Panc1 (cell line): ENCODE measurements around the gene SEPTIN8. TPM values are rescaled to one million over a fixed set of nuclear protein-coding genes. Genes with fewer than 3 reads are reported as not detected.

Experiments used
- ATAC-seq: fragments of 200-7000 bp; cut with Tn5 transposase; 2 replicates; pipeline ENCODE4 v1.9.1; 2020; ENCODE audit warnings: mild to moderate bottlenecking, moderate library complexity
- BruUV-seq: library from RNA; stranded (reverse); fragments of 400-500 nt; replicated peaks from 2 replicates; lab custom pipeline; 2021; lab: Mats Ljungman, UMichigan
- CTCF ChIA-PET: fragments of 300-600 bp; sonication (Branson Sonifier 250); formaldehyde crosslinking; loops from one replicate; lab custom pipeline; 2022; ENCODE audit warnings: antibody characterized with exemption; lab: Charles Lee
- POLR2A ChIA-PET: fragments of 300-600 bp; sonication (Branson Sonifier 250); formaldehyde crosslinking; loops from one replicate; lab custom pipeline; 2022; ENCODE audit warnings: antibody characterized with exemption; lab: Charles Lee
- DNase-seq: peaks from one replicate; pipeline ENCODE4 v3.0.0-alpha.2; 2010; ENCODE audit warnings: low read depth, low spot score
- H3K27ac ChIP-seq: 2 replicates; pipeline ENCODE4 v1.5.1; 2011; ENCODE audit warnings: mild to moderate bottlenecking, low read length, inconsistent platforms
- H3K27me3 ChIP-seq: fragments of 200-500 bp; sonication (Bioruptor generic); 2 replicates; pipeline ENCODE4 v1.6.0; 2014; ENCODE audit warnings: low read length, inconsistent platforms; ENCODE audit not compliant: control insufficient read depth, insufficient read depth
- H3K36me3 ChIP-seq: fragments of 200-500 bp; sonication (Bioruptor generic); 2 replicates; pipeline ENCODE4 v1.5.1; 2014; ENCODE audit warnings: inconsistent platforms, mild to moderate bottlenecking, low read length, moderate library complexity; ENCODE audit not compliant: control insufficient read depth, insufficient read depth
- H3K4me1 ChIP-seq: 2 replicates; pipeline ENCODE4 v1.5.1; 2011; ENCODE audit warnings: inconsistent platforms, mild to moderate bottlenecking, low read length, moderate library complexity; ENCODE audit not compliant: control insufficient read depth, insufficient read depth
- H3K4me3 ChIP-seq, 2 experiments: 2 replicates each; pipeline ENCODE4 v1.5.1; 2011 to 2012; ENCODE audit warnings: low read depth in 2 of 2, low read length in 2 of 2, mild to moderate bottlenecking in 2 of 2, inconsistent platforms in 1 of 2, moderate library complexity in 1 of 2
- H3K9me3 ChIP-seq: fragments of 200-500 bp; sonication (Bioruptor generic); 2 replicates; pipeline ENCODE4 v1.5.1; 2014; ENCODE audit warnings: low read depth, mild to moderate bottlenecking, inconsistent platforms, low read length, moderate library complexity; ENCODE audit not compliant: control insufficient read depth, insufficient read depth
- POLR2AphosphoS5 ChIP-seq: IDR thresholded peaks from 2 replicates; pipeline ENCODE4 v1.6.1; 2012; ENCODE audit warnings: mild to moderate bottlenecking, low read depth, low read length, moderate library complexity
- SIN3A ChIP-seq: IDR thresholded peaks from 2 replicates; pipeline ENCODE4 v1.6.1; 2012; ENCODE audit warnings: low read depth, mild to moderate bottlenecking, low read length, moderate library complexity, borderline replicate concordance; ENCODE audit not compliant: insufficient read depth
- TCF7L2 ChIP-seq: IDR thresholded peaks from 2 replicates; pipeline ENCODE4 v1.6.1; 2011; ENCODE audit warnings: mild to moderate bottlenecking, low read depth, low read length, inconsistent platforms
- in situ Hi-C: cut with HindIII; loops from 2 replicates; pipeline ENCODE4 v1.10.0; 2016; ENCODE audit warnings: low sequenced_read_pairs, low pct_unique_long_range_greater_than_20kb
- intact Hi-C: fragments of 100-400 bp; cut with micrococcal nuclease; formaldehyde crosslinking; loops from one replicate; pipeline ENCODE4 v1.10.0; 2022; ENCODE audit not compliant: unreplicated experiment
- total RNA-seq: library from RNA; stranded (reverse); gene quantifications from one replicate; pipeline ENCODE4 v1.2.1, GENCODE V29; 2021; ENCODE audit not compliant: unreplicated experiment
- TF ChIP-seq, protein P1 (sequence below): fragments of 450-650 bp; IDR thresholded peaks from 2 replicates; pipeline ENCODE4 v1.5.1; 2017; ENCODE audit warnings: mild to moderate bottlenecking
- TF ChIP-seq, protein P2 (sequence below), 2 experiments: IDR thresholded peaks; 2 replicates each; pipeline ENCODE4 v1.6.1; 2011 to 2012; ENCODE audit warnings: low read depth in 2 of 2, control low read depth in 1 of 2, low read length in 1 of 2, mild to moderate bottlenecking in 1 of 2, moderate library complexity in 1 of 2; ENCODE audit not compliant: insufficient read depth in 1 of 2

The SEPTIN8 gene
- total RNA-seq, 1 experiment from 2014 or later: 22.8 TPM

DNA sequence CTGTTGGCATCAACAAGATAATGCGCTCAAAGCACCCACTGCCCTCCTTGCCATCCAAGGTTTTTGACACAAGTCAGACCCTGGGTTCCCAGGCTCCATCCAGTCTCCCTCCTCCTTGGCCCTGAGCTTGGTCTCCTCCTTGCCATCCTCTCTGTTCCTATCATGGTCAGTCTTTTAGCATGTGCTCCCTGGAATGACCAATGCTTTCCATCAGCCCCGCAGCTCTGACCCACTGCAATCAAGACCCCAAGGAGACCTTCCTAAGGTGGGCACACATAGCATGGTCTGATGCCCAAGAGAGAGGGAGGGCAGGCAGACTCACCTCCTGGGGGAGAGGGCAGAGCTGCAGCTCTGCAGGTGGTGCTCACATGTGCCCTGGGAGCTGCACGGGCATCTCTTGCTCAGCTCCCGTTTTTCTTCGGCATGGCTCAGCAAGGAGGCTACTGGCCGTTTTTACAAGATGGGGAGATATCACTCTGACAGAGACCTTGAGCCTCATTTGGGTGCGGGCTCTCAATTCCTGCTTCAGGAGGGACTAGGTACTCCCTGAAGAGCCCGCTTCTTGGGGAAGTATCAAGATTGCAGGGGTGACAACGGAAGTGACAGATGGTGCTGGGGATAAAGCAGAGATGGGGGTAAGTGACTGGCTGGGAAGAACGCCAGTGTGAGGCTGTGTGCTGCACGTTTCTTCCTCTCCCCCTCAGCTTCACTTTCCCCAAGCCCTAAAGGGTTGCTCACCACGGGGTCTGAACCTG lies 3.3 kb downstream of the SEPTIN8 start:
- no TSS peak for BruUV-seq
- DNase-seq: no peak
- Histone ChIP-seq H3K27ac (no peak overlapping the region), H3K9me3 (no peaks in the 10 kb centered on the region), H3K27me3 (no peaks in the 10 kb centered on the region), H3K36me3 (no peaks in the 10 kb centered on the region), H3K4me1 (peaks cover 11% of the 10 kb centered on the region; the same call in 1 of the 2 replicates), H3K4me3 (no peak overlapping the region)
- ChIA-PET POLR2A (no interaction called here), CTCF (no interaction called here)
- no peak for ATAC-seq
- in situ Hi-C loops: no loop called here
- no peak for TF ChIP-seq TCF7L2
- no peak for TF ChIP-seq SIN3A
- TF ChIP-seq, protein P1, sequence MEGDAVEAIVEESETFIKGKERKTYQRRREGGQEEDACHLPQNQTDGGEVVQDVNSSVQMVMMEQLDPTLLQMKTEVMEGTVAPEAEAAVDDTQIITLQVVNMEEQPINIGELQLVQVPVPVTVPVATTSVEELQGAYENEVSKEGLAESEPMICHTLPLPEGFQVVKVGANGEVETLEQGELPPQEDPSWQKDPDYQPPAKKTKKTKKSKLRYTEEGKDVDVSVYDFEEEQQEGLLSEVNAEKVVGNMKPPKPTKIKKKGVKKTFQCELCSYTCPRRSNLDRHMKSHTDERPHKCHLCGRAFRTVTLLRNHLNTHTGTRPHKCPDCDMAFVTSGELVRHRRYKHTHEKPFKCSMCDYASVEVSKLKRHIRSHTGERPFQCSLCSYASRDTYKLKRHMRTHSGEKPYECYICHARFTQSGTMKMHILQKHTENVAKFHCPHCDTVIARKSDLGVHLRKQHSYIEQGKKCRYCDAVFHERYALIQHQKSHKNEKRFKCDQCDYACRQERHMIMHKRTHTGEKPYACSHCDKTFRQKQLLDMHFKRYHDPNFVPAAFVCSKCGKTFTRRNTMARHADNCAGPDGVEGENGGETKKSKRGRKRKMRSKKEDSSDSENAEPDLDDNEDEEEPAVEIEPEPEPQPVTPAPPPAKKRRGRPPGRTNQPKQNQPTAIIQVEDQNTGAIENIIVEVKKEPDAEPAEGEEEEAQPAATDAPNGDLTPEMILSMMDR: no peak
- TF ChIP-seq, protein P2, sequence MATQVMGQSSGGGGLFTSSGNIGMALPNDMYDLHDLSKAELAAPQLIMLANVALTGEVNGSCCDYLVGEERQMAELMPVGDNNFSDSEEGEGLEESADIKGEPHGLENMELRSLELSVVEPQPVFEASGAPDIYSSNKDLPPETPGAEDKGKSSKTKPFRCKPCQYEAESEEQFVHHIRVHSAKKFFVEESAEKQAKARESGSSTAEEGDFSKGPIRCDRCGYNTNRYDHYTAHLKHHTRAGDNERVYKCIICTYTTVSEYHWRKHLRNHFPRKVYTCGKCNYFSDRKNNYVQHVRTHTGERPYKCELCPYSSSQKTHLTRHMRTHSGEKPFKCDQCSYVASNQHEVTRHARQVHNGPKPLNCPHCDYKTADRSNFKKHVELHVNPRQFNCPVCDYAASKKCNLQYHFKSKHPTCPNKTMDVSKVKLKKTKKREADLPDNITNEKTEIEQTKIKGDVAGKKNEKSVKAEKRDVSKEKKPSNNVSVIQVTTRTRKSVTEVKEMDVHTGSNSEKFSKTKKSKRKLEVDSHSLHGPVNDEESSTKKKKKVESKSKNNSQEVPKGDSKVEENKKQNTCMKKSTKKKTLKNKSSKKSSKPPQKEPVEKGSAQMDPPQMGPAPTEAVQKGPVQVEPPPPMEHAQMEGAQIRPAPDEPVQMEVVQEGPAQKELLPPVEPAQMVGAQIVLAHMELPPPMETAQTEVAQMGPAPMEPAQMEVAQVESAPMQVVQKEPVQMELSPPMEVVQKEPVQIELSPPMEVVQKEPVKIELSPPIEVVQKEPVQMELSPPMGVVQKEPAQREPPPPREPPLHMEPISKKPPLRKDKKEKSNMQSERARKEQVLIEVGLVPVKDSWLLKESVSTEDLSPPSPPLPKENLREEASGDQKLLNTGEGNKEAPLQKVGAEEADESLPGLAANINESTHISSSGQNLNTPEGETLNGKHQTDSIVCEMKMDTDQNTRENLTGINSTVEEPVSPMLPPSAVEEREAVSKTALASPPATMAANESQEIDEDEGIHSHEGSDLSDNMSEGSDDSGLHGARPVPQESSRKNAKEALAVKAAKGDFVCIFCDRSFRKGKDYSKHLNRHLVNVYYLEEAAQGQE (IDR thresholded peaks at IDR 0.05; ENCODE audit: insufficient read depth in 1 of 2, low read depth in 2 of 2, low read length in 1 of 2): no peak
- no peak for TF ChIP-seq POLR2AphosphoS5
- intact Hi-C loops: no loop called here

DNA sequence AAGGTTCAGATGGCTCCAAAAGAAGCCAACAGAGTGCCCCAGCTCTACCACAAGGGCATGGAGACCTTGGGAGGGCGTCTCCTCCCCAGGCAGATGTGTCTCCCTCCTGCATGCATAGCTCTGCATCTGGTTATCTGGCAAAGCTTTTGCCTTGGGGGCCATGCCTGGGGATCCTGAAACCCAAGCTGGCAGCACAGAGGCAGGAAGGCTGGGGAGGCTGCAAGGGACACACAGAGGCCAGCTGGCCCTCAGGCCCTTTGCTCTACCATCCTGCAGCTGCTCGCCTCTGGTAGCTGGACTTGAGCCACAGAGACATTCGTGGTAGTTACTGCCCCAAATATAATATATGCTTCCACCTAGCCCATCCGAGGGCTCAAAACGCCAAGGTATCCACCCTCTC lies 3.9 kb downstream of the SEPTIN8 start:
- ChIA-PET POLR2A (no interaction called here), CTCF (interaction anchor here (0.7 kb wide), 1 partner anchor 19 kb away, joined by 3 read pairs; no protein-coding TSS in a partner anchor)
- in situ Hi-C loops (no loop called here), intact Hi-C loops (no loop called here)
- TF ChIP-seq TCF7L2 (no peak), POLR2AphosphoS5 (no peak), SIN3A (no peak)
- TF ChIP-seq, protein P1: no peak
- TF ChIP-seq, protein P2 (IDR thresholded peaks at IDR 0.05; ENCODE audit: insufficient read depth in 1 of 2, low read depth in 2 of 2, low read length in 1 of 2): no peak
- H3K27ac ChIP-seq: no peak overlapping the region
- DNase-seq: no peak
- H3K4me3 ChIP-seq: no peak overlapping the region
- no peaks in the 10 kb centered on the region for H3K9me3 ChIP-seq
- no peaks in the 10 kb centered on the region for H3K36me3 ChIP-seq
- BruUV-seq: no TSS peak
- H3K27me3 ChIP-seq: no peaks in the 10 kb centered on the region
- no peak for ATAC-seq
- peaks cover 11% of the 10 kb centered on the region; the same call in 1 of the 2 replicates for H3K4me1 ChIP-seq
